Measurements from ENCODE around the gene TXNDC16.

Gene TXNDC16

DNA sequence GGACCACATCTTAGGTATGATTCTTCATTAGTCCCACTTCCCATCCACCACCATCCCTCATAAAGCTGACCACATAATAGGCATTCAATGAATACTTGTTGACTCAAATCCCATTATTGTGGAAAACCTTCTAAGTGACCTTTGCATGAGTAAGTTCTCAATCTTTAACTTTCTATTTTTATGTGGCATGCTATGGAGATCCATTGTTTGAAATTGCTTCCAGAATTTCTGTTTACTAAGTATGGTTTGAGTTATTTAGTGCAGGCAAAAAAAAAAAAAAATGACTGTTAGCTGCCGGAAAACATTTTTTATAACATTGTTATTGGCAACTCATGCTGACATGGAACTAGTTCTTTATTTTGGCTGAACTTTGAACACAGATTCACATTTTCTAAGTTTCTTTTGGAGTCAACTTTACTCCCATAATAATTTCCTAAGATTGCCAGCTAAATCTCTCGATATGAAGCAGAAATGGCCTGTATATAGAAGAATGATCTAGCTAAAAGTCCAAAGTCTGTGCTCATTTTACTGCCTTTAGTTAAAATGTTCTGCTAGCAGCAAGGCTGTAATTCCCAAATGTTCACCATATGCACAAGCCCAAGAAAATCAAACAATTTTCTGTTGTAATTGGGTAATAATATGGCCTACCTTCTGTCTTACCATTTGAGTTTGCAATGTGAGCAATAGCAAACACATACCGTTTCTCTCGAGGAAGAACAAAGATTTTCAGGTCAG, 160.3 kb downstream of the TXNDC16 start:
- no peak for DNase-seq (ENCODE audit: low spot score)
